GM10248 (cell line): ENCODE measurements around the gene INTS14.
A peak's percentile ranks its signal among the peaks of the same experiment; 100 is the strongest.

ENCODE experiments used
- CTCF ChIA-PET: fragments of 300-600 bp; sonication (Branson Sonifier 250); formaldehyde crosslinking; extraction: SDS; loops from one replicate; lab custom pipeline; 2021; ENCODE audit warnings: antibody characterized with exemption; lab: Yijun Ruan, JAX
- POLR2A ChIA-PET: fragments of 350-650 bp; sonication (Branson Sonifier 250); formaldehyde crosslinking; extraction: SDS; loops from one replicate; lab custom pipeline; 2020; ENCODE audit warnings: antibody characterized with exemption; lab: Yijun Ruan, JAX
- DNase-seq: peaks from one replicate; pipeline ENCODE4 v3.0.0; 2012; ENCODE audit errors: extremely low spot score
- CTCF ChIP-seq: IDR thresholded peaks from 2 replicates; pipeline ENCODE4 v1.5.1; 2012; ENCODE audit warnings: mild to moderate bottlenecking, low read depth; ENCODE audit errors: extremely low read depth, missing control alignments, control extremely low read depth

Gene INTS14

DNA sequence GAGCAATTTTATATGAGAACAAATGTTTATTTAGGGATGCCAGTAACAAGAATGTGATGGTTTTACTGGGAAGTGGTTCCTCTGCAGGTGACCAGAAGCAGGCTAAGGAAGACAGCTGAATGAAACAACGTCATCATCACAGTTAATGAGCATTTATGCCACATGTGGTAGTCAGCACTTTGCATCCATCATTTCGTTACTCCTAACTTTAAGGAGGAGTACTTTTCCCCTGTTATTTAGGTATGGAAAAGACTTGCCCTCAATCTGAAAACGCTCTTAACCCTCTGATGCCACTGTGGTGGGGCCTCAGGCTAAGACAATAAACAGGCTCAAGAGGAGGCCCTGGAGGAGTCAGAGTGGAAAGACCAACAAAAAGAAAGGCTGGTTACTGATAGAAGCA is 31.2 kb downstream of the INTS14 start:
- ChIA-PET CTCF (interaction anchor here (1.3 to 2.4 kb wide), 3 partner anchors 11 to 63 kb away, joined by 3 to 14 read pairs (median 6); no protein-coding TSS in a partner anchor), POLR2A (no interaction called here)
- DNase-seq: no peak
- TF ChIP-seq CTCF: no peak

DNA sequence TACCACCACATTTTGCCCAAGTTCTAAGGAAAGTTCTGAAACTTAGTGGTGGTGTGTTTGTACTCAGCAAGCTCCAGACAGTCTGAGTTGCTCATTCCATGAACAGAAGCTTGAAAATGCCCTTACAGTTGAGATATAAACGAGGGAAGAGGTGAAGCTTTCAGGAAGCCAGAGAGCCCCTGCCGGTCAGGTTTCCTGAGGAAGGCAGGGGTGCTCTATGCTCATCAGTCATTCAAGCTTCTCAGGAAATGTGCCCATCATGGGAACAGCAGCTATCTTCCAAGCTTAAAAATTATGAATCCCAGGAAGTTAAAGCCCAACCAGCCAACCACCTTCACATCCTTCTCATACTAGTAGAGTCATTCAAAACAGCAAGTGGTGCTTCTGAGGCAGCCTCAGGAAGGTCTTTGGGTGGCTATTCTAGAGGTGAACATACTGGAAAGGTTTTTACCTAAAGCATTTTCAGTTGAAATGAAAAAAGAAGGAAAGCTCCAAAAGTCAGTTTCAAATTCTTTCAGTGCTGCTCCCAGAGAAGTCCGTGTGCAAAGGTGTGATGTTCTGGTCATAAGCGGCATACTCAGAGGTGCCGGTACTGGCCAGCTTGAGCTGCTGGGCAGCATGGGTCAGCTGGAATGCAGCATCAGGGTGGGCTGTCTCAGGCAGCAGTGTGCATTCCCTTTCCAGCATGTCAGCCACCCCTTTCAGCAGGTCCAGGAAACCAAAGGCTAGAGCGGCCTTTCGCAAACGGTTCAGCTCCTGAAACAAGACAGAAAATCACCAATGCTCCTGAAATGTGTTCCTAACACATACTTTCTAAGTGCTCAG is 31.8 kb downstream of the INTS14 start:
- ChIA-PET CTCF (interaction anchor here (1.0 to 2.4 kb wide), 2 partner anchors 9 to 11 kb away, joined by 3 to 14 read pairs; no protein-coding TSS in a partner anchor), POLR2A (interaction anchor here (0.5 kb wide), 1 partner anchor 74 kb away, joined by 5 read pairs; no protein-coding TSS in a partner anchor)
- TF ChIP-seq CTCF: no peak
- DNase-seq: no peak

GRCh38 chr15:65577129-65577996 is 33.6 kb downstream of the INTS14 start:
- CTCF ChIA-PET: interaction anchor here (0.8 kb wide), 1 partner anchor 10 kb away, joined by 3 read pairs; no protein-coding TSS in a partner anchor

DNA sequence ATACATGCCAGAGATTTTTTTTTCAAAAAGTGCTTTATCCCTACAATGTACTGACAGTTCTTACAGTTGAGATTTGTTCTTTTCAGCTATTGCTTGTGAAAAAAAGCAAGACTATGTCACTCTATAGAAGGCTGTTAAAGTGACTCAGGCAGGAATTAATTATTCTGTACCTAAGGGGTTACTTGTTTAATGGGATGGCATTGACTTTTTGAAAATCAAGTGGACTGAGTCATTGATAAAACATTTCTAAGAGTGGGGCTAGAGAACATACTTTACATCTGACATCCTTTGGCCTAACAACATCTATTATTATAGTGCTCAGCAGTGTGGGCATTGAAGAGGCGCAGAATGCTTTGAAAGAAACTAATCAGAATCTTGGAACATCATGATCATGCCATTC is 34.3 kb downstream of the INTS14 start:
- no peak for TF ChIP-seq CTCF
- POLR2A ChIA-PET: no interaction called here
- no peak for DNase-seq
- CTCF ChIA-PET: no interaction called here

More at GRCh38 chr15:65577129-65577996, 33.6 kb downstream of the INTS14 start:
- TF ChIP-seq CTCF: no peak
- no peak for DNase-seq
- POLR2A ChIA-PET: no interaction called here

- no peak for TF ChIP-seq CTCF
- CTCF ChIA-PET: interaction anchor here (1.0 to 1.3 kb wide), 3 partner anchors 13 to 39 kb away, joined by 3 to 4 read pairs (median 3); partner anchors contain the start of gene INTS14
- POLR2A ChIA-PET: no interaction called here
- peak; percentile 19 for DNase-seq
These were observed 39.0 kb downstream of the INTS14 start for GRCh38 chr15:65571971-65572370.

- TF ChIP-seq CTCF: no peak
- CTCF ChIA-PET: interaction anchor here (0.8 to 1.5 kb wide), 2 partner anchors 9 to 184 kb away, joined by 3 read pairs; no protein-coding TSS in a partner anchor
- DNase-seq: no peak
- POLR2A ChIA-PET: no interaction called here
These were observed 41.2 kb downstream of the INTS14 start for GRCh38 chr15:65569728-65570127.
